ENCODE results near the gene LIFR.

The LIFR gene

DNA sequence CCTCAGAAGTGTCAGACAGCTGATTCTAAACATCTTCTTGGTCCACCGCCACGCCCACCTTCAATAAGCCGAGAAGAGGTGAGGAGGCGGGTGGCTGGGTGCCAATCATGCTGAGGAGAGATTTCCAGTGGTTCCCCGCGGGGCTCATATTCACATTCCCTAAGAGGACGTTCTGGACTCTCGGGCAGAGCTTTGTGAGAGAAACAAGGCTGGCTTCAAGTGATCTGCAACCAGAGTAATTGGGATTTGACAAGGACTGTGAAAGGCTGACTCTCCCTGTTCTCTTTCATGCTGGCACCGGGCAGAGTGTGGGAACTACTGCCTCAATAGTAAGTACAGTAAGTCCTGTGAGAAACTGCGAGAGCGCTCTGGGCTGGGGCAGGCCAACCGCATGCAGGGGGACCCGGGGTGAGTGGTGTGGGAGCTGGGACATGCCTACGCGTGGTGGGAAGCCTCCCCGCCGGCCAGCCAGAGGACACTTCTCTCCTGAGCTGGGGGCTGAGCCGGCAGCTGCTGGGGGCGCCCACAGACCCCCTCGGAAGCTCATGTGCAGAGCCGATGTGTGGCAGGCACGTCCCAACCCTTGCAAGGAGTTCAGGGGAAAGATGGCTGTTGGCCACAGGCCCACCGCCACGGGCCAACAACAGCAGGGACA lies 110.9 kb downstream of the LIFR start:
- DNase-seq (ENCODE audit: low read depth in 1 of 2, low spot score in 1 of 2): no peak
- TF ChIP-seq JUND (IDR thresholded peaks at IDR 0.05; ENCODE audit: low read depth): no peak
- in situ Hi-C loops (cut with HindIII; ENCODE audit: low pct_unique_long_range_greater_than_20kb, low sequenced_read_pairs): no loop called here

DNA sequence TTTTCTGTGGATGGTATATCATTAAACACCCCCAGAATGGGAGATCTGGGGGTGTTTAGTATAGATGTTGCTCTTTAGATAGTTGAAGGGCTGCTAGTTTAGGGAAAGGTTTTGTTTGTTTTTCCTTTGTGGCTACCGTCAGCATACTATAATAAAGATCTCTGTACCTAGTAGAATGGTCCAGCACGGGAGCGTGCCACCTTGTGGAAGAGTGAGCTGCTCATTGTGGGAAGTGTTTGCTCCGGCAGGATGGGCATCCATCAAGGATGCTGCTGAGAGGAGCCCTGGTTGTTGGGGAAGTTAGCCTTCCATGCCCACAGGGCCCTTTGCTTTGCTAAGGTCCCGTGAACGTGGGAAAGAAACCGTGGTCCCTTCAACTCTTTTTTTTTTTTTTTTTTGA lies 113.1 kb downstream of the LIFR start:
- peak; percentile 25 to 68 for DNase-seq (ENCODE audit: low read depth in 1 of 2, low spot score in 1 of 2)
- in situ Hi-C loops (cut with HindIII; ENCODE audit: low pct_unique_long_range_greater_than_20kb, low sequenced_read_pairs): no loop called here
- no peak for TF ChIP-seq JUND (IDR thresholded peaks at IDR 0.05; ENCODE audit: low read depth)

DNA sequence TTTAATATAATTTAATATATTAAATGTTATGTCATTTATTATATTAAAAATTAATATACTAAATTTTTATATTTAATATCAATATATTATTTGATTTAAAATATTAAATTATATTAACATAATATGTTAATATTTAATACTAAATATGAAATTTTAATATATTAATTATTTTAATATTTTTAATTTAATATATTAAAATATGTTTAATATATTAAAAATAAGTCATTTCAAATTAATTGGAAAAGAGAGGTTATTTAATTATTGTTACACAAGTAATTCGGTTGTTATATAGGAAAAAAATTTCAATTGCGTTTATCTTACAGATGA lies 114.2 kb downstream of the LIFR start:
- no peak for TF ChIP-seq JUND (IDR thresholded peaks at IDR 0.05; ENCODE audit: low read depth)
- in situ Hi-C loops (cut with HindIII; ENCODE audit: low pct_unique_long_range_greater_than_20kb, low sequenced_read_pairs): no loop called here
- no peak for DNase-seq (ENCODE audit: low read depth in 1 of 2, low spot score in 1 of 2)

DNA sequence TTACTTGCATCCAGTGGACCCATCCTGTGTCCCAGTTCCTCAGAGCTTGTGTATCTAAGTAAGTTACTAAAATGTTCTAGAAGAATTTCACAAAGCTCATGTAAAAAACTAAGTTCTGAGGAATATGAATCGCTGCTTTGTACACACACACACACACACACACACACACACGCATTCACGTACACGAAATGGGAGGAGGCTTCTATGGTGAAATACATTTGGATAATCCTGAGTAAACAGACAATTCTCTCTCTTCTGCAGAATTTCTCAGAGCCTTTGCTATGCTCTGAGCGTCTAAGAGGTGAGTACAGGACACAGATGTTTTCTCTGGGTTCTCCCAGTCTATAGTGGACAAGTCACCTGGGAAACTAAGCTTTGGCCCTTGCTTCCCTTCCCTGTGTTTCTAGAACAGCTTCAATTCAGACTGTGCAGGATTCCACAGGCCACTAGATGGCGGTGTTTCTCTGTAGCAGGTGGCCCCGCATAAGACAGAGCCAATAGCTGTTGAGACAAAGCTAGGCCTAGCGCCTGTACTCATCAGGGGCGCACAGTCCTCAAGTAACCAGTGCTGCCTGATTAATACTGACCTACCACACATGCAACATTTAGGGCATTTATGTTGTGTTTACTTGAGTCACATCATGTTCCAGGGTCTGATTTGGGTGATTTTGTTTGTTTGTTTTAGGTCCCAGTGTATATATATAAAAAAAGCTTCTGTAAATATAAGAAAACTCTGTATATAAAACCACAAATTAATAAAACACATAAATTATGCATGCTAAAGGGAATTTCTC lies 114.8 kb downstream of the LIFR start:
- no peak for TF ChIP-seq JUND (IDR thresholded peaks at IDR 0.05; ENCODE audit: low read depth)
- peak; percentile 83 to 94 for DNase-seq (ENCODE audit: low read depth in 1 of 2, low spot score in 1 of 2)
- in situ Hi-C loops (cut with HindIII; ENCODE audit: low pct_unique_long_range_greater_than_20kb, low sequenced_read_pairs): no loop called here

DNA sequence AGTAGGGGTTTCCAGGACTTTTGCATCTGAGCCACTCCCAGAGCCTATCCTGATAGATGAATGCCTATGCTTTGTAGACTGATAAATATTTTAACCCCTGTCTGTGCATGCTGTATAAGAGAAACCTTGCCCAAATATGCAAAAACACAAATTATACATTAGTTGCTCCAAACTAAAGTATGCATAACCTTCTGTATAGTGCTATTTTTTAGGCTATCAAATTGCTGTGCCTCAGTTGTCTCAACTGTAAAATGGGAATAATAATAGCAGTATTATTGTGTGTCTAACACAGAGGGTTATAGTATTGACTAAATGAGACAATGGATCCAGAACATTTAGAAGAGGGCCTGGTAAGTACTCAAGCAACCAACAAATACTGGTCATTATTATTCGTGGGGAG lies 117.7 kb downstream of the LIFR start:
- DNase-seq (ENCODE audit: low read depth in 1 of 2, low spot score in 1 of 2): no peak
- no peak for TF ChIP-seq JUND (IDR thresholded peaks at IDR 0.05; ENCODE audit: low read depth)
- in situ Hi-C loops (cut with HindIII; ENCODE audit: low pct_unique_long_range_greater_than_20kb, low sequenced_read_pairs): no loop called here

DNA sequence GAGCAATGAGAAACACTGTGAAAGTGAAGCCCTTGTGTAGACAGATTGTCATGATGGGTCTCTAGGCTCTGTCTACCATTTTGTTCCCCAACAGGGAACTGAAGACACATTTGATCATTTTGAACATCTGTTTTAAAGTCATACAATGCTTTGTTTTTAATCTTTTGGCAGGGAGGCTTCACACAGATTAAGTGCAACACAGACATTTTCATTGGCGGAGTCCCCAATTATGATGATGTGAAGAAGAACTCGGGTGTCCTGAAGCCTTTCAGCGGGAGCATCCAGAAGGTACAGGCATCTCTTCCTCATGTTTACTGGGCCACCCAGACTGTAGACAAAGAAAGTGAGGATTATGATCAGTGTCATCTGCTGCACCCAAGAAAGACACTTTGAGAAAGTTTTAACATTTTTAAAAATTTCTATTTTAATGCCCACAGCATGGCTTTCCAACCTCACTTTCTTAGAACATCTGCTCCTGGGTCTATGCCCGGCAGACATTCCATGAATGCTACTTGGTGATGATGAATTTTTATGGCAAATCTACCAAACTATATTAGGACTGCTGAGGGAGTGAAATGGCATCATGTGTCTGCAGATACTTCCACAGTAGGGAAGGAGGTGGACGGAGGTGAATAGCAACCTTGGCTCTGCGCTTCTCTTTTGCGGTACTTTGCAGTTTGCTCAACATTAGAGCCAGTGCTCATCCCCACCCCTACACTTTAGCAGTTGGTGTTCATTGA lies 121.3 kb downstream of the LIFR start:
- TF ChIP-seq JUND (IDR thresholded peaks at IDR 0.05; ENCODE audit: low read depth): no peak
- in situ Hi-C loops (cut with HindIII; ENCODE audit: low pct_unique_long_range_greater_than_20kb, low sequenced_read_pairs): no loop called here
- DNase-seq (ENCODE audit: low read depth in 1 of 2, low spot score in 1 of 2): no peak

DNA sequence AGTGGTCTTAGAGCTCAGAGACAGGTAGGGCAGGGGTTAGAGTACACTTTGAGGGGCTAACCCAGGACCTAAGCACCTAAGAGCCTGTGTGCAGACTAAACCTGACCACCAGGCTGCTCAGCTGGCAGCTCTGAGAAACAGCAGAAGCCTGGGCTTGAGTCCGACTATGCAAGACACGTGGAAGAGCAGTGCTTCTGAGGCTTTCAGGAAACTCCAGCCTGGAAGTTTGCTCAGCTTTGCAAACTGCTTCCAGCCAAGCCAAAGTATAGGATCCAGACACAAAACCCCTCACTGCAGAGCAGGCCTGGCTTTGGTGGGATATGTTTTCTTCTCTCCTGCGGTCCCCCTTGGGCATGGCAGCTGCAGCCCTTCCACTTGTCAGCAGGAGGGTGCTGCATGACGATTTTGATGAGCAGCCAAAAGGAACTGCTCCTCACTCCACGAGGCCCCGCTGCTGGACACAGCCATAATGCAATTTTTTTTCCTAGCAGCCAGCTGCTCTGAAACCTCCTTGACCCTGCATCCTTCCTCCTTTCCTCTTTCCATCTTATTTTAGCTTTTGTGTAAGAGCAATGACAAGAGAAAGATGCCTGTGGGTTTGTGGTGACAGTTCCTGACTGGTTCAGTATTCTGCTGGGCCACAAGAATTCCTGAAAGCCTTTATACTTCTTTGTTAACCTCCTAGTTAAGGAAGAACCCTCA lies 123.1 kb downstream of the LIFR start:
- in situ Hi-C loops (cut with HindIII; ENCODE audit: low pct_unique_long_range_greater_than_20kb, low sequenced_read_pairs): no loop called here
- TF ChIP-seq JUND (IDR thresholded peaks at IDR 0.05; ENCODE audit: low read depth): no peak
- no peak for DNase-seq (ENCODE audit: low read depth in 1 of 2, low spot score in 1 of 2)

DNA sequence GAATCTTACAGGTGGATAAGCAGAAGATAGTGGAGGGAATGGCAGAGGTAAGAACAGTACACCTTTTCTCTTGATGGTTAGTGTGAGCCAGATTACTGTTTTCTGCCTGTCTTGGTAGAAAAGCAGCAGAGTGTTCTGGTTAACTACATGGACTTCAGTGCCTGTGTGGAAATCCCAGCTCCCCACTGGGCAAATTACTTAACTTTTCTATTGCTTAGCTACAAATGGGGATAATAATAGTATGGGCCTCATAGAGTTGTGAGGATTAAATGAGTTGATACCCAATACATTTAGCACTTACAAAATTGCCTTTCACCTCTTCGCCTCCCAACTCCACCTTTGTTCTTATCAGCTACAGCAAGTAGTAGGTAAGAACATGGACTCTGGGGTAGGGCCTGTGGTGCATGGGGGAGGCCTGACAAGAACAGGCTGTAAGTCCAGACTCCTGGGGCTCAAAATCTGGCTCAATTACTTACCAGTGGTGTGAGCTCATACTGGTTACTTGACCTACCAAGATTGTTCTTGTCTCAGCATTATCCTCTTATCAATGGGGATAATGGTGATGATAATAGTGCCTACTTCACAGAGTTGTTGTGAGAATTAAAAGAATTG lies 125.1 kb downstream of the LIFR start:
- in situ Hi-C loops (cut with HindIII; ENCODE audit: low pct_unique_long_range_greater_than_20kb, low sequenced_read_pairs): no loop called here
- no peak for DNase-seq (ENCODE audit: low read depth in 1 of 2, low spot score in 1 of 2)
- TF ChIP-seq JUND (IDR thresholded peaks at IDR 0.05; ENCODE audit: low read depth): no peak

DNA sequence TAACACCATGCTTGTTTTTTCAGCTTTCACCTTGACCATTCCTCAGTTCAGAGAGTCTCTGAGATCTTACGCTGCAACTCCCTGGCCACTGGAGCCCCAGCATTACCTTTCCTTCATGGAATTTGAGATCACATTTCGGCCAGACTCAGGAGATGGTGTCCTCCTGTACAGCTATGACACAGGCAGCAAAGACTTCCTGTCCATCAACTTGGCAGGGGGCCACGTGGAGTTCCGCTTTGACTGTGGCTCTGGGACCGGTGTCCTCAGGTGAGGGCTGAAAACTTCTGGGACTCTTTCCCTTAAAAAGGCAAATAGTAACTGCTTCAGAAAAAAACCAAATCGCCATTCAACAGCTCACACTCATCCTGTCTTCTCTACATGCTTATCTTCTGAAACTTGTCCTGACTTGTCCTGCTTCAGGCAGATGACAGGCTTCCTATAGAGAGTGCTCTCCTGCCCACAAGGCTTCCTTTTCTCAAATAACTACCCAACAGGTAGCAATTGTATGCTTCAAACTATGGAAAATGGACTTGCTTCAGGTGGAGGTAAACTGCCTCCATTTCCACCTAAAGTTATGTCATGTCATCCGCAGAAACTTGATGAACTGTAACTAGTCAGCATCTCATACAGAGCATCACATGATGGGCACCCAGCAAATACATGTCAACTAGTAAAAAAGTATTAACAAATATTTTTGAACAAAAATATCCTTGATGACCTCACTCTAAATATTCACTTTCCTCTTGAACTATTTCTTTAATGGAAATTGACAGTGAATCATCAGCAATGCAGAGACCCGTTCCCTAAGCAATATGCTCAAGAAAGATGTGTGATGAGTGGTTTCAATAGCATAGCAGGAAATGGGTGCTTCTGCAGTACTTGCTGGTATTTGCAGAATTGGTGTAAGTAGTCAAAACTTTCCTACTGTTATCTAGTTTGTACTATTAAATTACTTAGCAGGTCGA lies 129.2 kb downstream of the LIFR start:
- in situ Hi-C loops (cut with HindIII; ENCODE audit: low pct_unique_long_range_greater_than_20kb, low sequenced_read_pairs): no loop called here

DNA sequence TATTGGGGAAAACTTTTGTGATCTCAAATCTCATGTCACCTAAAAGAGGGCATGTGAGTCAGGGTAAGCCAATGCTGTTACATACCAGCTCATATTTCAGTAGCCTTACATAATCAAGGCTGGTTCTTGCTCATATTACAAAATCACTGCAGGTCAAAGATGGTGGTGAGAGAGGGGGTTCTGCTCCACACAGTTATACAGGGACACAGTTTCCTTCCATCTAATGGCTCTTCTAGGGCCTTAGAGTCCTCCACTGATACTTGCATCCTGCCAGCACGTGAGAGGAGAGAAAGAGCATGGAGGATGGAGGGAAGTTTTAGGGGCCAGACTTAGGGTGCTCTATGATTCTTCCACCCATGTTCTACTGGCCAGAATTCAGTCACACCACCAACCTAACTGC lies 130.0 kb downstream of the LIFR start:
- in situ Hi-C loops (cut with HindIII; ENCODE audit: low pct_unique_long_range_greater_than_20kb, low sequenced_read_pairs): no loop called here

More for the DNA sequence above, 129.2 kb downstream of the LIFR start:
- TF ChIP-seq JUND (IDR thresholded peaks at IDR 0.05; ENCODE audit: low read depth): no peak
- no peak for DNase-seq (ENCODE audit: low read depth in 1 of 2, low spot score in 1 of 2)

More for the DNA sequence above, 130.0 kb downstream of the LIFR start:
- no peak for TF ChIP-seq JUND (IDR thresholded peaks at IDR 0.05; ENCODE audit: low read depth)
- DNase-seq (ENCODE audit: low read depth in 1 of 2, low spot score in 1 of 2): no peak

Data from T47D (cell line).